Tibial artery (tissue), 4 donors: Measurements from ENCODE around the gene NFIX.

Experiments
- DNase-seq, 2 donors: peaks; one replicate each; pipeline ENCODE4 v3.0.0-alpha.2; 2019
- H3K27ac ChIP-seq, 2 donors: fragments of 200-600 bp; sonication (generic) in 1 of 2; 1 replicate in 1 of 2; 2 replicates in 1 of 2; pipeline ENCODE4 v1.5.1; 2018 to 2019; ENCODE audit warnings: mild to moderate bottlenecking in 1 of 2
- H3K27me3 ChIP-seq, 2 donors: fragments of 200-600 bp; sonication (generic) in 1 of 2; one replicate each; pipeline versions ENCODE4 v1.5.1 to v1.6.0; 2016 to 2019
- H3K36me3 ChIP-seq, 3 donors: fragments of 200-600 bp; sonication (generic) in 2 of 3; one replicate each; pipeline ENCODE4 v1.5.1; 2016 to 2019; ENCODE audit warnings: mild to moderate bottlenecking in 2 of 3
- H3K4me1 ChIP-seq, 4 donors: fragments of 200-600 bp; sonication (generic) in 2 of 4; 1 replicate in 3 of 4; 2 replicates in 1 of 4; pipeline ENCODE4 v1.5.1; 2016 to 2019
- H3K4me3 ChIP-seq, 2 donors: fragments of 200-600 bp; sonication (generic) in 1 of 2; 1 replicate in 1 of 2; 2 replicates in 1 of 2; pipeline ENCODE4 v1.5.1; 2018 to 2019; ENCODE audit warnings: mild to moderate bottlenecking in 2 of 2
- H3K9me3 ChIP-seq, 3 donors: fragments of 200-600 bp; sonication (generic) in 1 of 3; one replicate each; pipeline ENCODE4 v1.5.1; 2016 to 2019
- CTCF ChIP-seq, 2 experiments: fragments of 200-600 bp in 1 of 2; fragments of 450-650 bp in 1 of 2; IDR thresholded peaks; one replicate each; pipeline ENCODE4 v1.5.1; 2017 to 2019; ENCODE audit warnings: antibody characterized with exemption in 2 of 2, mild to moderate bottlenecking in 1 of 2, moderate library complexity in 1 of 2
- intact Hi-C: fragments of 100-400 bp; cut with DNase I; formaldehyde crosslinking; loops from one replicate; pipeline ENCODE4 v1.15.0; 2023; ENCODE audit warnings: low total_unique reads

NFIX gene

GRCh38 chr19:13077240-13077639 is 82.0 kb downstream of the NFIX start:
- H3K4me3 ChIP-seq = no peak overlapping the region

GRCh38 chr19:13078381-13078780 is 83.1 kb downstream of the NFIX start:
- no peak overlapping the region for H3K4me3 ChIP-seq

More at GRCh38 chr19:13077240-13077639, 82.0 kb downstream of the NFIX start:
- TF ChIP-seq CTCF (IDR thresholded peaks at IDR 0.05) = no peak
- no peak for DNase-seq
- H3K27me3 ChIP-seq = no peaks in the 10 kb centered on the region
- peak overlapping the region; percentile 79 to 83 for H3K27ac ChIP-seq
- H3K36me3 ChIP-seq = peaks cover 14 to 83% (median 21%) of the 10 kb centered on the region in 3 donors
- peaks cover 7 to 83% (median 57%) of the 10 kb centered on the region in 4 donors for H3K4me1 ChIP-seq
- H3K9me3 ChIP-seq = no peaks in the 10 kb centered on the region
- intact Hi-C loops = no loop called here

GRCh38 chr19:13078897-13079541 is 83.7 kb downstream of the NFIX start:
- no peaks in the 10 kb centered on the region for H3K27me3 ChIP-seq
- no peak overlapping the region for H3K4me3 ChIP-seq
- no peak for DNase-seq
- no peaks in the 10 kb centered on the region for H3K9me3 ChIP-seq
- peaks cover 15 to 87% (median 15%) of the 10 kb centered on the region in 3 donors for H3K36me3 ChIP-seq
- intact Hi-C loops = no loop called here
- peaks cover 7 to 82% (median 62%) of the 10 kb centered on the region in 4 donors for H3K4me1 ChIP-seq
- no peak for TF ChIP-seq CTCF (IDR thresholded peaks at IDR 0.05)
- H3K27ac ChIP-seq = peak overlapping the region; percentile 79 to 83

More at GRCh38 chr19:13078381-13078780, 83.1 kb downstream of the NFIX start:
- Histone ChIP-seq H3K36me3 (peaks cover 14 to 87% (median 21%) of the 10 kb centered on the region in 3 donors), H3K4me1 (peaks cover 7 to 84% (median 64%) of the 10 kb centered on the region in 4 donors), H3K27ac (peak overlapping the region; percentile 79 to 83), H3K27me3 (no peaks in the 10 kb centered on the region), H3K9me3 (no peaks in the 10 kb centered on the region)
- no peak for TF ChIP-seq CTCF (IDR thresholded peaks at IDR 0.05)
- intact Hi-C loops = no loop called here
- no peak for DNase-seq

- H3K27me3 ChIP-seq = no peaks in the 10 kb centered on the region
- H3K27ac ChIP-seq = peak overlapping the region; percentile 79 to 83
- intact Hi-C loops = no loop called here
- no peak overlapping the region for H3K4me3 ChIP-seq
- H3K4me1 ChIP-seq = peaks cover 7 to 81% (median 60%) of the 10 kb centered on the region in 4 donors
- DNase-seq = no peak
- TF ChIP-seq CTCF (IDR thresholded peaks at IDR 0.05) = no peak
- no peaks in the 10 kb centered on the region for H3K9me3 ChIP-seq
- H3K36me3 ChIP-seq = peaks cover 9 to 87% (median 14%) of the 10 kb centered on the region in 3 donors
These were observed 84.3 kb downstream of the NFIX start for GRCh38 chr19:13079542-13079986.

- TF ChIP-seq CTCF (IDR thresholded peaks at IDR 0.05) = peak; percentile 29 to 49
- Histone ChIP-seq H3K36me3 (peaks cover 6 to 77% (median 10%) of the 10 kb centered on the region in 3 donors), H3K27me3 (no peaks in the 10 kb centered on the region), H3K4me1 (peaks cover 11 to 88% (median 63%) of the 10 kb centered on the region in 4 donors), H3K4me3 (no peak overlapping the region), H3K9me3 (no peaks in the 10 kb centered on the region), H3K27ac (peak overlapping the region; percentile 83 to 94)
- peak in 1 of 2 donors; percentile 73 for DNase-seq
- intact Hi-C loops = loop anchor here (5.0 kb wide), 1 partner anchor 90 kb away; no protein-coding TSS in a partner anchor
These were observed 87.1 kb downstream of the NFIX start for GRCh38 chr19:13082192-13083007.
